ENCODE measurements around the gene JUND. TPM values are rescaled to one million over a fixed set of nuclear protein-coding genes. Genes with fewer than 3 reads are reported as not detected.
A peak's percentile ranks its signal among the peaks of the same experiment; 100 is the strongest.

Gene JUND
- total and polyA plus RNA-seq, 2 of the 8 experiments (the other 6 are each of a cell fraction or from before 2014, with no cell fraction given), result 54.0 to 77.5 TPM

DNA sequence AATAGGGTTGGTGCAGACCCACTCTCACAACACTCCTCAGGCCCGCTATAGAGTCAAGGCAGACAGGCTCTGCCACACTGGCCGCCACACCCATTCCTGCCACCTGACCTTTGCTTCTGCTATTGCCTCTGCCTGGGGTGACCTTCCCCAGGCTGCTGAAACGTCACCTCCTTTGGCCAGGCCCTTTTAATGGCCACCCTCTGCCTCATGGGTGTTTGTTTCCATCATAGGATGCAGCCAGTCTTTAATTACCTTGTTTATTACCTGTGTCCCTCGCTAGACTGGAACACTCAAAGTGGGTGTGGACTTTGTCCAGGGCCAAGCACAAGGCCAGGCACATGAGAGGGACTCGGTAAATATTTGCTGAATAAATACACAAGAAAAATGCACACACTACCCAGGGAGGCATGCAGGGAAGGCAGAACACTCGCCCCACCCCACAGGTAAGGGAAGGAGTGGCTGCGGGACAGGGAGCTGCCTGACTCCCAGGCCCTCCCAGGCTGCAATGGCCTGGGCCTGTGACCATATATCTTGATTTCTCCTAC lies 38.2 kb upstream of the JUND start:
- no peak overlapping the region for H3K56ac ChIP-seq (replicated peaks; ENCODE audit: insufficient read length, low read depth, low read length)
- peaks cover 0 to 18% (median 0%) of the 10 kb centered on the region in 4 experiments; a peak in 2 of 8 replicates for H3K36me3 ChIP-seq (ENCODE audit: control insufficient read depth in 2 of 4, insufficient read depth in 4 of 4, low read length in 3 of 4)
- H2BK20ac ChIP-seq (ENCODE audit: low read length), result no peak overlapping the region
- no peaks in the 10 kb centered on the region for H3K27me3 ChIP-seq (replicated peaks in 1 of 4; ENCODE audit: control insufficient read depth in 3 of 4, extremely low read depth in 1 of 4, insufficient read depth in 3 of 4, low read length in 3 of 4)
- no peak for TF ChIP-seq PHF8 (conservative IDR thresholded peaks at IDR 0.05; ENCODE audit: low read depth, low read length)
- no peak for TF ChIP-seq JUND (IDR thresholded peaks at IDR 0.05; ENCODE audit: low read length)
- no peak for TF ChIP-seq BRCA1 (IDR thresholded peaks at IDR 0.05; ENCODE audit: low read depth, low read length)
- TF ChIP-seq SP2 (IDR thresholded peaks at IDR 0.05; ENCODE audit: low read length), result no peak
- TF ChIP-seq EZH2 (IDR thresholded peaks at IDR 0.05; ENCODE audit: low read depth, low read length, severe bottlenecking), result no peak
- TF ChIP-seq RBBP5 (IDR thresholded peaks at IDR 0.05; ENCODE audit: borderline replicate concordance, low read depth, low read length), result no peak
- no peak for TF ChIP-seq KDM5A (IDR thresholded peaks at IDR 0.05; ENCODE audit: low read length)
- TF ChIP-seq TBP (IDR thresholded peaks at IDR 0.05; ENCODE audit: low read depth, low read length), result no peak
- TF ChIP-seq POU5F1 (IDR thresholded peaks at IDR 0.05; ENCODE audit: low read depth, low read length), result no peak
- no peak for TF ChIP-seq CEBPB (IDR thresholded peaks at IDR 0.05; ENCODE audit: low read depth, low read length)
- TF ChIP-seq, protein P1, sequence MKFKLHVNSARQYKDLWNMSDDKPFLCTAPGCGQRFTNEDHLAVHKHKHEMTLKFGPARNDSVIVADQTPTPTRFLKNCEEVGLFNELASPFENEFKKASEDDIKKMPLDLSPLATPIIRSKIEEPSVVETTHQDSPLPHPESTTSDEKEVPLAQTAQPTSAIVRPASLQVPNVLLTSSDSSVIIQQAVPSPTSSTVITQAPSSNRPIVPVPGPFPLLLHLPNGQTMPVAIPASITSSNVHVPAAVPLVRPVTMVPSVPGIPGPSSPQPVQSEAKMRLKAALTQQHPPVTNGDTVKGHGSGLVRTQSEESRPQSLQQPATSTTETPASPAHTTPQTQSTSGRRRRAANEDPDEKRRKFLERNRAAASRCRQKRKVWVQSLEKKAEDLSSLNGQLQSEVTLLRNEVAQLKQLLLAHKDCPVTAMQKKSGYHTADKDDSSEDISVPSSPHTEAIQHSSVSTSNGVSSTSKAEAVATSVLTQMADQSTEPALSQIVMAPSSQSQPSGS (IDR thresholded peaks at IDR 0.05; ENCODE audit: low read length), result no peak
- H3K4me1 ChIP-seq (replicated peaks in 1 of 4; ENCODE audit: control insufficient read depth in 3 of 4, insufficient read depth in 4 of 4, low read length in 3 of 4), result peaks cover 6 to 9% (median 7%) of the 10 kb centered on the region in 4 experiments
- H3K4me3 ChIP-seq (ENCODE audit: extremely low read depth in 1 of 4, insufficient read depth in 2 of 4, low read depth in 3 of 4, low read length in 4 of 4), result no peak overlapping the region
- no peak overlapping the region for H3K4ac ChIP-seq (replicated peaks; ENCODE audit: insufficient read length, low read depth, low read length)
- H4K91ac ChIP-seq (replicated peaks; ENCODE audit: insufficient read length, low read length), result no peak overlapping the region
- H3K27ac ChIP-seq (ENCODE audit: low read depth, low read length), result no peak overlapping the region
- no peak overlapping the region for H4K5ac ChIP-seq (ENCODE audit: insufficient read length, low read depth, low read length)
- H3K23me2 ChIP-seq (ENCODE audit: low read depth, low read length), result no peaks in the 10 kb centered on the region
- H3K9ac ChIP-seq (replicated peaks in 1 of 4; ENCODE audit: extremely low read depth in 1 of 4, low read depth in 3 of 4, low read length in 3 of 4), result no peak overlapping the region; a peak in 1 of 7 replicates
- WGBS, 2 experiments (ENCODE audit: extremely low coverage in 1 of 2, insufficient coverage in 1 of 2, insufficient read length in 1 of 2, insufficient replicate concordance in 2 of 2, low coverage in 1 of 2, low lambda C conversion rate in 2 of 2, missing lambda C conversion rate in 1 of 2), result 93% methylated on average over 7 of the region's 7 CpGs; no CpG with 5 or more reads in 1 of the 2 experiments
- no peak overlapping the region for H3K4me2 ChIP-seq (ENCODE audit: insufficient read depth in 1 of 2, low read depth in 2 of 2, low read length in 2 of 2)
- FAIRE-seq, result no peak
- H3K18ac ChIP-seq (ENCODE audit: extremely low read depth, low read length), result no peak overlapping the region
- H2BK15ac ChIP-seq (ENCODE audit: low read length), result no peak overlapping the region
- H2AK5ac ChIP-seq (ENCODE audit: low read depth, low read length), result 0 out of 2 replicates have a peak overlapping the region, but pooled peaks have one; percentile 19
- no peaks in the 10 kb centered on the region for H3K9me3 ChIP-seq (ENCODE audit: insufficient read depth in 2 of 2, low read depth in 1 of 2, low read length in 1 of 2)
- peaks cover 18% of the 10 kb centered on the region for H3K79me1 ChIP-seq (ENCODE audit: low read depth, low read length)
- no peak overlapping the region for H3K14ac ChIP-seq (ENCODE audit: insufficient read length)
- H4K8ac ChIP-seq (ENCODE audit: extremely low read depth, insufficient read depth, low read length), result no peak overlapping the region
- H2AFZ ChIP-seq (ENCODE audit: low read length), result no peak overlapping the region
- H4K20me1 ChIP-seq (replicated peaks in 1 of 2; ENCODE audit: control insufficient read depth in 1 of 2, insufficient read depth in 2 of 2, low read length in 2 of 2), result peaks cover 6 to 20% of the 10 kb centered on the region in 2 experiments
- no peak overlapping the region for H3K23ac ChIP-seq (ENCODE audit: insufficient read length)
- ChIA-PET POLR2A (ENCODE audit: partially characterized antibody) (interaction anchor here (1.0 to 13.8 kb wide), 4 partner anchors 8 to 40 kb away, joined by 3 to 200 read pairs (median 18); partner anchors contain the start of gene JUND), CTCF (ENCODE audit: partially characterized antibody) (interaction anchor here (0.7 to 13.7 kb wide), 8 partner anchors 12 to 211 kb away, joined by 3 to 242 read pairs (median 14); partner anchors contain the start of genes IQCN and JUND)
- H2BK12ac ChIP-seq (ENCODE audit: low read depth, low read length), result no peak overlapping the region
- peaks cover 20 to 45% of the 10 kb centered on the region in 2 experiments for H3K79me2 ChIP-seq (ENCODE audit: control insufficient read depth in 1 of 2, insufficient read depth in 2 of 2, low read length in 2 of 2)
- H2BK120ac ChIP-seq (replicated peaks; ENCODE audit: low read depth, low read length), result no peak overlapping the region
- peak overlapping the region; percentile 71; the same call in 1 of the 2 replicates for H2BK5ac ChIP-seq (ENCODE audit: low read depth, low read length)
- no peak for DNase-seq (ENCODE audit: low read depth in 1 of 2, low spot score in 2 of 2)

Data from H1 (cell line).